Vagina (tissue), 2 donors: ENCODE results near the gene DLST.

Source experiments
- CTCF ChIP-seq, 3 experiments: fragments of 450-650 bp in 2 of 3; fragments of 200-600 bp in 1 of 3; sonication (generic) in 1 of 3; IDR thresholded peaks; one replicate each; pipeline ENCODE4 v1.5.1; 2017 to 2019; ENCODE audit warnings: antibody characterized with exemption in 3 of 3, mild to moderate bottlenecking in 2 of 3, moderate library complexity in 2 of 3
- POLR2AphosphoS5 ChIP-seq, 2 donors: sonication (generic); formaldehyde crosslinking; IDR thresholded peaks; one replicate each; pipeline ENCODE4 v1.9.0; 2017; ENCODE audit warnings: antibody characterized with exemption in 2 of 2, mild to moderate bottlenecking in 2 of 2, low read depth in 1 of 2; ENCODE audit not compliant: insufficient read depth in 1 of 2

- TF ChIP-seq POLR2AphosphoS5 (IDR thresholded peaks at IDR 0.05; ENCODE audit: insufficient read depth in 1 of 2, low read depth in 1 of 2) = no peak
- TF ChIP-seq CTCF (IDR thresholded peaks at IDR 0.05) = no peak
These were observed 31.7 kb downstream of the DLST start for GRCh38 chr14:74913393-74913910.
